ENCODE data around the gene TLNRD1.

TLNRD1 gene

DNA sequence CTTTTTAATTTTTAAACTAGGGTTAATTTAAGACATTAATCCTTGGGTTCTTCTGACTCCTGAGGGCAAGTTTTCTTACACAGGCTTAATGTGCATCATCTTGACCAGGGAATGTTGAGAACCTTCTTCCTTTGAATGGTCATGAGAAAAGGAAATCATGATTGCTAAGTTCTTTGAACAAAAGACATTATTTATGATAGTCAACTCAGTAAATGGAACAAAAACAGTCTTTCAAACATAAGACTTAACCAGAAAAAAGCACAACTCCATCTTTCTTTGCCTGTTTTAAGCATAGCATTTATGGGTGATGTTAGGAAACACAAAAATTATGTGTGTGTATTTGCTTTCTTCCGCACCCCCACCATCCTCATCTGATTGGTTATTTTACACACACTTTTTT is 5.4 kb downstream of the TLNRD1 start:
- no peak for ATAC-seq
- Mint-ChIP-seq H3K27me3 (no peaks in the 10 kb centered on the region), H3K4me3 (no peak overlapping the region), H3K4me1 (peaks cover 47% of the 10 kb centered on the region), H3K27ac (no peak overlapping the region), H3K36me3 (peaks cover 15% of the 10 kb centered on the region), H3K9me3 (no peaks in the 10 kb centered on the region)

DNA sequence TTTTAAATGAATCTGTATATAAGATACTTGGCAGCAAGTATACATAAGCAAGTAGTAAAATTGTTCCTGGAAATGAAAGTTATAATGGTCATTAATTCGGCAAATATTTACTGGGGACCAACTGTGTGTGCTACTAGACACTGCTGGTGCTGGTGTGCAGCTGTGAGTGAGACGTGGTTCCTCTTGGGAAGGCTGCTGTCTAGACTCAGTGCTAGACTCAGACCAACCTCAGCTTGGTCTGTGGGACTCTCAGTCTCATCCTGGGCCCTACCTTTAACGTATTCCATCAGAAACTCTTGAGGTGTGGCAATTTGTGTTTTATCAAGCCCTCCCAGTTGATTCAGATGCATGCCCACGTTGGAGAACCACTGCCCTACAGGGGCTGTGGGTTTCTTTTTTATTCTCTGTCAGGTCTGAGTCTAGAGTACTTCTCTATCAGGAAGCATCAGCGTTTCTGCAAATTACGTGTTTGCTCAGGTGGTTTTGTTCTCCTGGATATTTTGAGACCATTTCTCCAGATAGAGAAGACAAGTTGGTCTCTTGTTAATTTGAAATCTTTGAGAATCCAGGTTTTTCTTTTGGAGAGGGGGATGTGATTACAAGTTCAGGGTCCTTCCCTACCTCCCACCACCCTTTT is 6.8 kb downstream of the TLNRD1 start:
- H3K4me1 Mint-ChIP-seq: peaks cover 52% of the 10 kb centered on the region

DNA sequence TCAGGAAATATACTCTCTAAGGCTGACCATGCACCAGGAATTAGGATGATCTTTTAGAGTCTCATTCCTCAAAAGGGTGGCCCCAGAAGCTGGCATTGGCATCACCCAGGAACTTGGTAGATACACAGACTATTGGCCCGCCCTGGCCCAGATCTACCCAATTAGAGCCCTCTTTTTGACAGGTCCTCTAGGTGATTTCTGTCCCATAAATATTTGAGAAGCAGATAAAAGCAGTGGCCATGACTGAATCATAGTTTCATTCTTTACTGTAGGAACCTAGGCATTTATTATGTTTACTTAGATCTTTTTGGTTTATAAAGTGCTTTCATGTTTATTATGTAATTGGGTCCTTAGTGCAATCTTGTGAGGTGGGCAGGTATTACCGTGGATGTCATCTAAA is 7.6 kb downstream of the TLNRD1 start:
- no peak for ATAC-seq
- no peaks in the 10 kb centered on the region for H3K9me3 Mint-ChIP-seq
- peaks cover 49% of the 10 kb centered on the region for H3K4me1 Mint-ChIP-seq
- H3K27me3 Mint-ChIP-seq: no peaks in the 10 kb centered on the region
- H3K27ac Mint-ChIP-seq: no peak overlapping the region
- H3K4me3 Mint-ChIP-seq: no peak overlapping the region
- peaks cover 14% of the 10 kb centered on the region for H3K36me3 Mint-ChIP-seq

More for the DNA sequence above, 6.8 kb downstream of the TLNRD1 start:
- no peaks in the 10 kb centered on the region for H3K9me3 Mint-ChIP-seq
- ATAC-seq: no peak
- peaks cover 15% of the 10 kb centered on the region for H3K36me3 Mint-ChIP-seq
- H3K27me3 Mint-ChIP-seq: no peaks in the 10 kb centered on the region
- H3K4me3 Mint-ChIP-seq: no peak overlapping the region
- no peak overlapping the region for H3K27ac Mint-ChIP-seq

DNA sequence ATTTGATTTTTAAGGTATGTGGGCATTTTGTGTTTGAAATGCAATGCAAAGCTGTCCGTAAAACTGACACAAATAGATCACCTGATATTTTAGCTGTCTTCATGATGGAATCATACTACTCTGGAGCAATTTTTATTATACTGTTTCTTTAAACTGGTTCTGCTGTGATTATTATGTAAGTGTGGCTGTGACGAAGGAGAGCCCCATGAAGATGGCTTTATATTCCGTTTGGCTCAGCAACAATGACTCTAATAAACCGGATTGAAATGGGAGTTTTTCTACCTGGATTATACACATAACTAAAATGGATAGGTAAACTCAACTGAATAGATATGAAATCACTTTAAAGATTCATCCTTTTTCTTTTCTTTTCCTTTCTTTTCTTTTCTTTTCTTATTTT is 9.4 kb downstream of the TLNRD1 start:
- H3K36me3 Mint-ChIP-seq: peaks cover 13% of the 10 kb centered on the region
- H3K9me3 Mint-ChIP-seq: no peaks in the 10 kb centered on the region
- no peak overlapping the region for H3K4me3 Mint-ChIP-seq
- peaks cover 47% of the 10 kb centered on the region for H3K4me1 Mint-ChIP-seq
- ATAC-seq: no peak
- H3K27me3 Mint-ChIP-seq: no peaks in the 10 kb centered on the region
- no peak overlapping the region for H3K27ac Mint-ChIP-seq

DNA sequence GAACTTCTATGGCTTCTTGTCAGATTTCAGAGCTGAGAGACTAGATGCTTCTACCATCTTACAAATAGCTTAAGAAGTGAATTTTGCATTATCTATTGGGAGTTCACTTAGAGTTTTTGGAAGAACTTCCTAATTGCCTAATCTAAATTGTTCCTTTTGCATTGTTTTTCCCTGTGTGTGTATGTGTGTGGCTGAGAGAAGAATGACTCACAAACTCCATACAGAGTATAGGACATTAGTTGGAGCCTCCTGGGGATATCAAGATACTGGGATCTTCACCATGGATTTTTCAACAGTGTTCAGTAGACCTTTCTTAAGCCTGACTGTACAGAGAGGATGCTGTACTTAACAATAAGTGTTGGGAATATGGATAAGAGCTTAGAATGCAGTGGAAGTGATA is 10.9 kb downstream of the TLNRD1 start:
- Mint-ChIP-seq H3K36me3 (peaks cover 13% of the 10 kb centered on the region), H3K4me3 (no peak overlapping the region), H3K27me3 (no peaks in the 10 kb centered on the region), H3K9me3 (no peaks in the 10 kb centered on the region), H3K27ac (no peak overlapping the region), H3K4me1 (peaks cover 42% of the 10 kb centered on the region)
- ATAC-seq: no peak

DNA sequence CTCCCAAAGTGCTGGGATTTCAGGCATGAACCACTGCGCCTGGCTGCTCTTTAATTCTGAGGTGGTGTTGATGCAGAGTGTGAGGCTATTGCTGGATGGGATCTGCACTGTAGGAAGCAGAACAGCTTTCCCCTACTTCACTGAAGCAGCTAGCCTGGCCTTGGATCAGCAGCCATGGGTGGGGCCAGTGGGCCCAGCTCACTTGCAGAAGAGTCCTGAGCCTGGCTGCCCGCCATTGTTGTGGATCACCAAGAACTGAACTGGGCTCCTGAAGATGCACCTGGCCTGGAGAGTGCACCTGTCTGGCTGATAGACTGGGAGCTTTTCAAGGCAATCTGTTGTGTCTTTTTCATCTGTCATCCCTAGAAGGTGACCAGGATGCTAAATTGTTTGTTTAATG is 11.9 kb downstream of the TLNRD1 start:
- peaks cover 35% of the 10 kb centered on the region for H3K4me1 Mint-ChIP-seq
- no peak for ATAC-seq
- H3K27ac Mint-ChIP-seq: no peak overlapping the region
- no peaks in the 10 kb centered on the region for H3K27me3 Mint-ChIP-seq
- no peaks in the 10 kb centered on the region for H3K9me3 Mint-ChIP-seq
- no peak overlapping the region for H3K4me3 Mint-ChIP-seq
- peaks cover 13% of the 10 kb centered on the region for H3K36me3 Mint-ChIP-seq

DNA sequence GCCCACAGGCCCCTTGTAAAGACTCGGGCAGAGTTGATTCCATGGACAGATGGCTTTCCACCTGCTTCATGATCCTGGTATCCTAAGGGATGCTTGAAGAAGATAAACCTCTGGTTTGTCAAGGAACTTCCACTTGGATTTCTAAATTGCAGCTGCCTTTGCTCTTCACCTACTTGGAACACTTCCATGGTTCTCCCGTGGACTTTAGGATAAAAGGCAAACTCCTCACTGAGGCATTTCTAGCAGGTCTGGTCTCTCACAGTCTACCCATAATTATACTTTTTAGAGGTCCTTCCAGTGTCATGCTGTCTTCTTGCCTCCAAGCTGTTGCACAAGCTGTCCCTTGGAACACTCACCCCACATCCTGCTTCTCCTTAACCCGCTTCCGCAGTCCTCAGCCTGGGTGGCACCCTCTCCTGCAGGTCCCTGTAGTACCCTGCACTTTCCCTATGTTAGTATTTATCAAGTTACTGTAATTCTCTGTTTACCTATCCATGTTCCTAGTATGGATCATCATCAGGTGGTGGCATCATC is 12.7 kb downstream of the TLNRD1 start:
- Mint-ChIP-seq H3K4me1 (peaks cover 27% of the 10 kb centered on the region), H3K4me3 (no peak overlapping the region), H3K27ac (no peak overlapping the region), H3K27me3 (no peaks in the 10 kb centered on the region), H3K36me3 (peaks cover 13% of the 10 kb centered on the region), H3K9me3 (no peaks in the 10 kb centered on the region)
- no peak for ATAC-seq

DNA sequence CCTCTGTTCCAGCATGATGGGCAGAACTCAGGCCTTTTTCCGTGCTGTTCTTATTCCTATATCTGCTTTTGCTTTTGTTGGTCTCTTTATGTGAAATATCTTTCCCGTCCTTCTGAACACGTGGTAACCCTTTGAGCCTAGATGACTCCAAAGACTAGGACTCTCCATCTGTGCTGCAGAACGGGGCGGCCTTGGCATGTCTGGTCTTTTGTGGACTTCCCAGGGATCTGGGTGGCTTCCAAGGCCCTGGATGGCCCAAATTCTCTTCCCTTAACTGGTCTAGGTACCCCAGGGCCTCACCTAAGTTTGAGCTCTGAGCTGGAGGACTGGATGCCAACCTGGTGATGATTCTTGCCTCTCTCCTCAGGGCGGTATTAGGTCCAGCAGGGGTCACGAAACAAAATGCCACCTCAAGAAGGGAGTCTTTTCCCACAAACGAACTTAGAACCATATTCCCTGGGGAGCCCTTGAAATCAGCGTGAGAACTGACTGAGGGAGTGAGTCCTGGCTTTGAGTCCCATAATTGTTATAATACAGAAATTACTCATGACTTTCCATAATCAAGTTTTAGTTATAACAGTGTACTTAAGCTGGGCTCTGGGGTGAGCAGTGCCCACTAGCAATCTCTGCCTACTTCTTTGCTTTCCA is 13.8 kb downstream of the TLNRD1 start:
- no peak overlapping the region for H3K4me3 Mint-ChIP-seq
- no peaks in the 10 kb centered on the region for H3K9me3 Mint-ChIP-seq
- no peaks in the 10 kb centered on the region for H3K27me3 Mint-ChIP-seq
- peaks cover 13% of the 10 kb centered on the region for H3K36me3 Mint-ChIP-seq
- H3K27ac Mint-ChIP-seq: no peak overlapping the region
- ATAC-seq: no peak
- peaks cover 26% of the 10 kb centered on the region for H3K4me1 Mint-ChIP-seq

DNA sequence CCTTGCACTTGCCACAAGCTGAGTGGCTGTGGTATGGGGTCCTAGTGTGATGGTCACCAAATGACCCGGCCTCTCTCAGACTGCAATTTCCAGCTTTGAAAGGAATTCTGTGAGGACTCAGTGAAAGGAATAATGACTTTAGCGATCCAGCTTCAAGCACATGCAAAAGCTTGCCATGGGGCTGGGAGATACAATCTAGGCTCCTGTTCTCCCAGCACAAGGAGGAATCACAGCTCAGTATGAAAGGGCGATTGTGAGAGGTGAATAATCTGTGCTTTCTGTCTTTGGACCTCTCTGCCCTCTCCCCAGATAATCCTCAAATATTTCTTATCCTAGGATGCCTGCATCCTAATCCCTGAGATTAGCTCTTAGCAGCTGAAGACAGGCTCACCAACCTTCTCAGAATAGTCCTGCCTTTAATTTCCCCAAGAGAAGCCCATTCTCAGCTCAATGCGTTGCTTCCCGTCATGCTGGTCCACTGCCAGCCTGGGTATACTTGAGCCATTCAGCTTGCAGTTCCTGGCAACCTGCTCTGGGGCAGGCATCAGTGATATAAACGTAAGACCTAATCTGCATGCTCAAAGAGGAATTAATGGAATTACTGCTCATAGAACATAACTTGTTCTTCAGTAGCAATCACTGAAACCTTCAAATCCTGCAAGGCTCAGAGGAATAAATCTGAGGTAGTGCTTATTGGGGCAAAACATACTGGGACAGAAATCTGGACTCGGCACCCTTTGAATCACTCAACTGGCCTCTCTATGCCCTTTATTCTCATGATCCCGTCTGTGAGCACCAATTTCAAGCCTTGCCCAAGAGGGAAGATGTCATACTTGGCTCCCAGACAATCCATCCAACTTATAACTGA is 15.1 kb downstream of the TLNRD1 start:
- no peak for ATAC-seq
- H3K4me1 Mint-ChIP-seq: peaks cover 24% of the 10 kb centered on the region
- H3K27ac Mint-ChIP-seq: no peak overlapping the region
- H3K36me3 Mint-ChIP-seq: peaks cover 13% of the 10 kb centered on the region
- H3K27me3 Mint-ChIP-seq: no peaks in the 10 kb centered on the region
- H3K9me3 Mint-ChIP-seq: no peaks in the 10 kb centered on the region
- H3K4me3 Mint-ChIP-seq: no peak overlapping the region

DNA sequence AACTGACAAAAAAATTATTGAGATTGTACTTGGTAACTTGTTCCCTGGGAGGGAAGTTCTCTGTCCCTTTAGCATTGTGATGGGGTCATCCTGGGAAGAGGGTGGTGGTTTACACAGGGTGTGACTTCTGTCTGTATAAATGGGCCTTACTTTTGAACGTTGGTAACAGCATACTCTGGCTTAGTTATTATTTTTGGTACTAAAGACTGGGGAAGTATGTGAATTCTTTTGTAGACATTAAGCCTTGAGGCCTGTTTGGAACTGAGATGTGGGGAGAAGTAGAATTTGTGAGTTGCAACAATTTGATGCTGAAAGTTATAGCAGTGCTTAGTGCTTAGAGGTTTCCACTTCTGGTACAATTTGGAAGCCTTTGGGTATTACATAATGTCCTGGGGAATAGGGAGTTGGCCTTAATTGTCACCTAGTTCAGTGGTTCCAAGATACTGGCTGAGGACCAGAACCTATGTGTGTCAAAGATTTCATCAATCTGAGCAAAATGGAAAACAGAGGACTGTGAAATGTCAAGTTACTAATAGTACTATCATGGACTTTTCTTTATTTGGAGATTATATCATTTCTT is 15.9 kb downstream of the TLNRD1 start:
- H3K36me3 Mint-ChIP-seq: peaks cover 13% of the 10 kb centered on the region
- no peak for ATAC-seq
- H3K9me3 Mint-ChIP-seq: no peaks in the 10 kb centered on the region
- no peak overlapping the region for H3K4me3 Mint-ChIP-seq
- no peak overlapping the region for H3K27ac Mint-ChIP-seq
- H3K27me3 Mint-ChIP-seq: no peaks in the 10 kb centered on the region
- H3K4me1 Mint-ChIP-seq: peaks cover 22% of the 10 kb centered on the region

DNA sequence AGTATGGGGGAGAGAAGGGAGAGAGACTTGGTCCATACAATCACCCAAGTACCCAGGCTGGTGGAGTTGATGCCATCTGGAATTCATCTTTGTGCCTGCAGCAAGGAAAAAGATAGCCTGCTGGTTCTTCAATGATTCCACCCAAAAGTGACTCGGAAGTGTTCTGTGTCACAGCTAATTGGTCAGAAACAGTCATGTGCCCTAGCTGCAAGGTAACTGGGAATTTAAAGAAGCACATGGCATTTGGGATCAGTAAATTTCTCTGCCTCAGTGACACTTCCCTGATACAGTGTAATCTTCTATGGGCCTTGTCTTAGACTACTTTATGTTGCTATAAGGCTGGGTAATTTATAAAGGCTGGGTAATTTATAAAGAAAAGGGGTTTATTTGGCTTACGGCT is 17.5 kb downstream of the TLNRD1 start:
- no peaks in the 10 kb centered on the region for H3K9me3 Mint-ChIP-seq
- peaks cover 13% of the 10 kb centered on the region for H3K36me3 Mint-ChIP-seq
- H3K4me3 Mint-ChIP-seq: no peak overlapping the region
- peaks cover 26% of the 10 kb centered on the region for H3K4me1 Mint-ChIP-seq
- no peak overlapping the region for H3K27ac Mint-ChIP-seq
- ATAC-seq: no peak
- no peaks in the 10 kb centered on the region for H3K27me3 Mint-ChIP-seq

DNA sequence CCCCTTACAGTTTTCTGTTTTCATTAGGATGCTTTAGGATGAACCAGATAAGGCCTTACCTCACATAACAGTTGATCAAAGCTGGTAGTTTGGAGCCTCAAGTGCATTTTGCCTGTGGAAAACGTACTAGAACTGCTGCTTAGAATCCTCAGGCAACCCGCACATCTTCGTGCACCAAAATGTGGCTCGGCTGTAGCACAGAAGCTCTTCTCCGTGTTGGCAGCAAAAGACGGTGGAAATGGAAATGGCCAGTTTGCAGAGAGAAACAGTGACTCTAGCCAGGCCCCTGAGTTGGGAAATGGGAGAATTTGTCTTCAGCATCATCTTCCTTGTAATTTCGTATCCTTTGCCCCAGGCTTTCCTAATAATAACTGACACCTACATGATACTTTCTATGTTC is 20.6 kb downstream of the TLNRD1 start:
- no peak overlapping the region for H3K4me3 Mint-ChIP-seq
- H3K36me3 Mint-ChIP-seq: no peaks in the 10 kb centered on the region

DNA sequence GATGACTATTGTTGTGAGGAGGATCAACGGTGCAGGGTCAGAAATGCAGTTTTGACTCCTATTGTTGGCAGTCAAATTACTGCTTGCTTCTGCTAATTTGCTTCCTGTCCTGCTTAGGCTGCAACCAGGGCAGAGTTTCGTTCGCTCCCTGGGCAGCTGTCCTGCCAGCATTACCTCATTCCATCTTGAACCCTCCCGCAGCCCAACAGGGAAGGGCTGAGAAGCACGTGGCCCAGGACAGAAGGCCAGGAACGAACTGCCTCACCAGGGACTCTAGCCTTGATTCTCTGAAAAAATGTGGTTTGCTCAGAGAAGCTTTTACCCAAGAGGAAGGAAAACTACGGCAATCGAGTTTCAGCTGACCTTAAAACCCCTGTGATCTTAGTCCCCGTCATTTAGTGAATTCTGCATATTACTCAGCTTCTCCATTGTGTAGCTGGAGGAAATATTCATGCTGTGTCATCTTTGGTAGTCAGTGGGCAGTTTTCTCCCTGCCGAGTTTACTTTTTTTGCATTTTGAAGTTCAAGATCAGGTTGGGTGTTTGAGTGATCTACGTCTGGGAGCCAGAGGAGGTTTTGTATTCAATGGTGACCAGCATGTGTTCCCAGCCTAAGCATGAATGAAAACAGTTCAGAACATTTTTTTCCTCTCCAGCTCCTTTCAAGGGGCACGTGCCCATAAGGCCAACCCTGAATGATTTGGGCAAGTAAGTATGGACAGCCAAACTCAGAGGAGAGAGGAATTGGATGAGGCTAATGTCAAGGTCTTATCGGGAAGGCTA is 23.0 kb downstream of the TLNRD1 start:
- Mint-ChIP-seq H3K36me3 (no peaks in the 10 kb centered on the region), H3K27ac (peak overlapping the region; percentile 85), H3K4me1 (peaks cover 40% of the 10 kb centered on the region), H3K4me3 (peak overlapping the region; percentile 70), H3K9me3 (no peaks in the 10 kb centered on the region), H3K27me3 (no peaks in the 10 kb centered on the region)
- peak; percentile 94 for ATAC-seq

More for the DNA sequence above, 20.6 kb downstream of the TLNRD1 start:
- H3K27ac Mint-ChIP-seq: no peak overlapping the region
- no peak for ATAC-seq
- H3K4me1 Mint-ChIP-seq: peaks cover 33% of the 10 kb centered on the region
- H3K27me3 Mint-ChIP-seq: no peaks in the 10 kb centered on the region
- no peaks in the 10 kb centered on the region for H3K9me3 Mint-ChIP-seq

DNA sequence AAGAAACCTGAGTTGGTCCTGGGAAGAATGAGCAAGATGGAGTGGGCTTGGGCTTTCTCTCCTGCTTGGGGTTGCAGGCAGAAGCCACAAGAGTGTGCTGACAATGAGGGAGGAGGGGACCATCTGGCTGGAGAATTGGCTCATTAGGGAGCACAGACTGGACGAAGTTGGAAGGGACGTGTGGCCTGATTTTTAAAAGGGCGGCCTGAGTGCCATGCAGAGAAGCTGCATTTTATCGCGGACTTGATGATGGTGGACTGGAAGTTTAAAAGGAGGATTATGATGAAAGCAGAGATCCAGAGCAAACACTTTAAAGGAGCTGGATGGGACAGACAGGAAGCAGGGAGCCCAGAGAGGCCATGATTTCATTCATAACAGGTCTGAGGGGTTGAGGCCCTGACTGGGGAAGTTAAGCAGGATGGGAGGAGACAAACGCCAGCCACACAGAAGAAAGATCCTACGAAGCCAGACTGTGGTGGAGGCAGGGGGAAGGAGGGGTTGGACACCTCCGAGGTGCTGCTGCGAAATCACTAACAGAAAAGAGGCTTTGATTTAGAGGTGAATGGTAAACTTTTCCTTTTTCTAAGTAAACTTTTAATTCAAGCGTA is 23.6 kb downstream of the TLNRD1 start:
- peaks cover 46% of the 10 kb centered on the region for H3K4me1 Mint-ChIP-seq
- H3K27me3 Mint-ChIP-seq: no peaks in the 10 kb centered on the region
- H3K36me3 Mint-ChIP-seq: no peaks in the 10 kb centered on the region
- H3K4me3 Mint-ChIP-seq: peak overlapping the region; percentile 70
- H3K27ac Mint-ChIP-seq: peak overlapping the region; percentile 85
- no peak for ATAC-seq
- H3K9me3 Mint-ChIP-seq: no peaks in the 10 kb centered on the region

Measured in stimulated activated memory B cell treated with anti-CD40 and anti-IgM and Interleukin-4, amounts not matched to agents 10 μg/mL and 1 μg/mL and 100 μg/mL, for 72 hours (primary cell).